Neural progenitor cell (in vitro differentiated cells): ENCODE results near the gene MRTFB.

Experiments used
- CTCF ChIP-seq: fragments of 200-600 bp; sonication (generic); IDR thresholded peaks from 2 replicates; pipeline ENCODE4 v1.5.1; 2017; ENCODE audit warnings: antibody characterized with exemption, mild to moderate bottlenecking
- EZH2 ChIP-seq: fragments of 200-600 bp; sonication (generic); IDR thresholded peaks from 2 replicates; pipeline ENCODE4 v1.6.1; 2017; ENCODE audit warnings: antibody characterized with exemption, mild to moderate bottlenecking, moderate library complexity
- EZH2phosphoT487 ChIP-seq: fragments of 200-600 bp; sonication (generic); IDR thresholded peaks from 2 replicates; pipeline ENCODE4 v1.6.1; 2017; ENCODE audit warnings: antibody characterized with exemption

- TF ChIP-seq CTCF (no peak), EZH2 (no peak), EZH2phosphoT487 (no peak)
Observed at GRCh38 chr16:14291286-14291685, 220.2 kb downstream of the MRTFB start.
